Muscle layer of colon (tissue), 2 donors: Measurements from ENCODE around the gene COMMD7.

ENCODE experiments used
- H3K27ac ChIP-seq: one replicate; pipeline ENCODE4 v1.7.0; 2013; ENCODE audit warnings: low read depth, mild to moderate bottlenecking, low read length, moderate library complexity
- H3K27me3 ChIP-seq, 2 donors: one replicate each; pipeline ENCODE4 v1.7.0; 2013; ENCODE audit warnings: low read length in 2 of 2, mild to moderate bottlenecking in 2 of 2; ENCODE audit not compliant: insufficient read depth in 2 of 2, control insufficient read depth in 1 of 2
- H3K36me3 ChIP-seq: one replicate; pipeline ENCODE4 v1.7.0; 2013; ENCODE audit warnings: mild to moderate bottlenecking, low read length; ENCODE audit not compliant: insufficient read depth
- H3K4me1 ChIP-seq: one replicate; pipeline ENCODE4 v1.7.0; 2013; ENCODE audit warnings: mild to moderate bottlenecking, low read length; ENCODE audit not compliant: insufficient read depth
- H3K4me3 ChIP-seq, 2 donors: one replicate each; pipeline ENCODE4 v1.7.0; 2013; ENCODE audit warnings: low read length in 2 of 2, low read depth in 1 of 2, mild to moderate bottlenecking in 1 of 2, moderate library complexity in 1 of 2
- H3K9ac ChIP-seq: one replicate; pipeline ENCODE4 v1.7.0; 2013; ENCODE audit warnings: low read length
- H3K9me3 ChIP-seq: one replicate; pipeline ENCODE4 v1.7.0; 2013; ENCODE audit warnings: mild to moderate bottlenecking, low read length
- donor health status: abdominal sarcoma.
- donor health status: Adenocarcinoma of cecum.

COMMD7 gene

GRCh38 chr20:32681175-32682084, 61.8 kb downstream of the COMMD7 start:
- Histone ChIP-seq H3K9ac (no peak overlapping the region), H3K9me3 (no peaks in the 10 kb centered on the region), H3K4me3 (no peak overlapping the region), H3K36me3 (no peaks in the 10 kb centered on the region), H3K27ac (no peak overlapping the region), H3K4me1 (no peaks in the 10 kb centered on the region), H3K27me3 (no peaks in the 10 kb centered on the region)

- no peak overlapping the region for H3K4me3 ChIP-seq
- no peaks in the 10 kb centered on the region for H3K9me3 ChIP-seq
- H3K36me3 ChIP-seq: no peaks in the 10 kb centered on the region
- no peak overlapping the region for H3K27ac ChIP-seq
- H3K9ac ChIP-seq: no peak overlapping the region
- H3K27me3 ChIP-seq: no peaks in the 10 kb centered on the region
- H3K4me1 ChIP-seq: no peaks in the 10 kb centered on the region
Observed at GRCh38 chr20:32680544-32681174, 62.6 kb downstream of the COMMD7 start.

DNA sequence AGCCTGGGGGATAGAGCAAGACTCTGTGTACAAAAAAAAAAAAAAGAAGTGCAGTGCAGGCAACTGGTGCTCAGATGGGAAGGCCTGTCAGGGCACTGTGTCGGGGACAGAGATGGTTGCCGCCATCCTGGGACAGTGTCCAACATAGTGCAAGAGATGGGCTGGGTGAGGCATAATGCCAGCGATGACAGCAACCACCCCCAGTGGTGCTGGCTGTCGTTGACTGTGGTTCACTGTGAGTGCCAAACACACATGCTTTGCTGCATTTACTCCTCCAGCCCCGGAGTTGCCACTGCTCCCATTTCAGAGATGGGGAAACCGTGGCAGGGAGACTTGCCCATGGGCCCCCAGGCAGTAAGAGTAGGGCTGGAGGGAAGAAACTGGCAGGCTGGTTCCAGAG, 64.3 kb downstream of the COMMD7 start:
- H3K27me3 ChIP-seq: no peaks in the 10 kb centered on the region
- H3K27ac ChIP-seq: no peak overlapping the region
- no peak overlapping the region for H3K9ac ChIP-seq
- H3K36me3 ChIP-seq: no peaks in the 10 kb centered on the region
- no peaks in the 10 kb centered on the region for H3K4me1 ChIP-seq
- no peaks in the 10 kb centered on the region for H3K9me3 ChIP-seq
- no peak overlapping the region for H3K4me3 ChIP-seq

GRCh38 chr20:32675223-32675975, 67.9 kb downstream of the COMMD7 start:
- H3K4me3 ChIP-seq: no peak overlapping the region
- no peak overlapping the region for H3K27ac ChIP-seq
- H3K36me3 ChIP-seq: no peaks in the 10 kb centered on the region
- no peak overlapping the region for H3K9ac ChIP-seq
- H3K27me3 ChIP-seq: peaks cover 0 to 4% of the 10 kb centered on the region in 2 donors
- no peaks in the 10 kb centered on the region for H3K4me1 ChIP-seq
- H3K9me3 ChIP-seq: no peaks in the 10 kb centered on the region

DNA sequence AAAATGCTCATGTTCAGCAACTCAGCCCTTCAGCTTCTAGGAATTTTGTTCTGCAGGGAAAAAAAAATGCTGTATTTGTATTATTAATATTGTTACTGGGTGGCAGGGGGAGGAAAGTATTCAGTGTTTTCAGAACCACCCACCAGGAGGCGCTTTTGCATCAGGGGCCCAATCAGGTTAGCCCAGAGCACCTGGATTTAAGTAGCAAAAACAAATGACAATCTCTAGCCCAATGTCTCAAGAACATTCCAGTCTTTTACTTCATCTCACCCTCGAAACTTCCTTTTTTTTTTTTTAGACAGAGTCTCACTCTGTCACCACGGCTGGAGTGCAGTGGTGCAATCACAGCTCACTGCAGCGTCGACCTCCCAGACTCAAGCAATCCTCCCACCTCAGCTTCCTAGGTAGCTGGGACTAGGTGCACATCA, 68.9 kb downstream of the COMMD7 start:
- H3K4me3 ChIP-seq: no peak overlapping the region
- no peaks in the 10 kb centered on the region for H3K36me3 ChIP-seq
- H3K9me3 ChIP-seq: no peaks in the 10 kb centered on the region
- no peaks in the 10 kb centered on the region for H3K4me1 ChIP-seq
- H3K27ac ChIP-seq: no peak overlapping the region
- H3K27me3 ChIP-seq: peaks cover 0 to 4% of the 10 kb centered on the region in 2 donors
- no peak overlapping the region for H3K9ac ChIP-seq

GRCh38 chr20:32672982-32673851, 70.0 kb downstream of the COMMD7 start:
- Histone ChIP-seq H3K4me3 (no peak overlapping the region), H3K9me3 (no peaks in the 10 kb centered on the region), H3K36me3 (no peaks in the 10 kb centered on the region), H3K4me1 (no peaks in the 10 kb centered on the region), H3K27me3 (peaks cover 0 to 4% of the 10 kb centered on the region in 2 donors), H3K27ac (no peak overlapping the region), H3K9ac (no peak overlapping the region)

DNA sequence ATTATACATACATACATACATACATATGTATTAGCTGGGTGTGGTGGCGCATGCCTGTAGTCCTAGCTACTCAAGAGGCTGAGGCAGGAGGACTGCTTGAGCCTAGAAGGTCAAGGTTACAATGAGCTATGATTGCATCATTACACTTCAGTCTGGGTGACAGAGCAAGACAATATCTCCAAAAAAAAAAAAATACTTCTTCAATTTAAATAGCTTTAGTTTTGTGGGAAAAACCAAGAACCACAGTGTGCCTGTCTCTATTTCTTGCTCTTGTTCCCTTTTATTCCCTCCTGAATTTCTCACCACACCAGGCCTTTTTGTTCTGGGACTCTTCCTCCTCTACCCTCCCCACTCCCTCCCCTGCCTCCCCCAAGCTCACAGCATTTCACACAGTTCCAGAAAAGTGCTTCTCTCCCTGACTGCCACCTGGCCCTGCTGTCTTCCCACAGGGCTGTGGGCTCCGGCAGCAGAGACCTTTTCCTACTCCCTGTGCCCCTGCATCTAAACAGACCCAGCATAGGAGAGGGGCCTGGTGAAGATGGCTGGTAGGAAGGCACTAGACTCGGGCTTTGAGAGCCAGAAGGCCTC, 70.8 kb downstream of the COMMD7 start:
- H3K36me3 ChIP-seq: no peaks in the 10 kb centered on the region
- no peaks in the 10 kb centered on the region for H3K9me3 ChIP-seq
- H3K27ac ChIP-seq: no peak overlapping the region

DNA sequence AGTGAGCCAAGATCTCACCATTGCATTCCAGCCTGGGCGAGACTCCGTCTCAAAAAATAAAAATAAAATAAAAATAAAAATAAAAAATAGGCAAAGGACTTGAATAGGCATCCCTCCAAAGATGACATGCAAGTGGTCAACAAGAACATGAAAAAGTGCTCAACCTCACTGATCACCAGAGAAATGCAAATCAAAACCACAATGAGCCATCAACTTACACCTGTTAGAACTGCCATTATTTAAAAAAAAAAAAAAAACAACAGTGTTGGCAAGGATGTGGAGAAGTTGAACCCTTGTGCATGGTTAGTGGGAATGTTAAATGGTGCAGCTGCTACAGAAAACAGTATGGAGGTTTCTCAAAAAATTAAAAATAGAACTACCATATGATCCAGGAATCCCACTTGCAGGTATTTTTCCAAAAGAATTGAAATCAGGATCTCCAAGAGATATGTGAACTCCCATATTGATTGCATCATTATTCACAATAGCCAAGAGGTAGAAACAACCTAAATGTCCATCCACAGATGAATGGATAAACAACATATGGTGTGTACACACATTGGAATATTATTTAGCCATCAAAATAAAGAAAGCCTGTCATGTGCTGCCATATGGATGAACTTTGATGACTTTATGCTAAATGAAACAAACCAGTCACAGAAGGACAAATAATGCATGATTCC, 72.4 kb downstream of the COMMD7 start:
- Histone ChIP-seq H3K9me3 (no peaks in the 10 kb centered on the region), H3K36me3 (no peaks in the 10 kb centered on the region), H3K27ac (no peak overlapping the region), H3K4me1 (no peaks in the 10 kb centered on the region), H3K27me3 (peaks cover 0 to 4% of the 10 kb centered on the region in 2 donors), H3K9ac (no peak overlapping the region), H3K4me3 (no peak overlapping the region)

More for the DNA sequence above, 70.8 kb downstream of the COMMD7 start:
- Histone ChIP-seq H3K4me3 (no peak overlapping the region), H3K9ac (no peak overlapping the region), H3K4me1 (no peaks in the 10 kb centered on the region), H3K27me3 (peaks cover 0 to 4% of the 10 kb centered on the region in 2 donors)

DNA sequence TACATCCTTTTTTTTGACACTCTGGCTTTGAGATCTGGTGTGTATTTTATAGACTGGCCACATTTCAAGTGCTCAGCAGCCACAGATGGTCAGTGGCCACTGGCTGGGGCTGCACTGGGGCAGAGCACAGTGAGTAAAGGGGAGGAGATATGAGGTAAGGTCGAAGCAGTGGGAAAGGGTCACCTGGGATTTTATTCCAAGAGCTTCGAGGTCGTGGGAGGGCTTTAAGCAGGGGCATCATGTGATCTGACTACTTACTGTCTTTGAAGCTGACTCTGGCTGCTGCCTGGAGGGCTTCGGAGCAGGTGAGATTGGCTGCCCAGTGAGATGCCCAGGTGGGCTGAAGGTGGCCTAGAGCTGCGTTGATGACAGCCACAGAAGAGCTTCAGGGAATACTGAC, 76.2 kb downstream of the COMMD7 start:
- no peak overlapping the region for H3K4me3 ChIP-seq
- H3K4me1 ChIP-seq: no peaks in the 10 kb centered on the region
- H3K27me3 ChIP-seq: no peaks in the 10 kb centered on the region

GRCh38 chr20:32664678-32665159, 78.5 kb downstream of the COMMD7 start:
- H3K27ac ChIP-seq: no peak overlapping the region

More for the DNA sequence above, 76.2 kb downstream of the COMMD7 start:
- Histone ChIP-seq H3K27ac (no peak overlapping the region), H3K9me3 (no peaks in the 10 kb centered on the region), H3K9ac (no peak overlapping the region), H3K36me3 (no peaks in the 10 kb centered on the region)

More at GRCh38 chr20:32664678-32665159, 78.5 kb downstream of the COMMD7 start:
- no peaks in the 10 kb centered on the region for H3K9me3 ChIP-seq
- no peaks in the 10 kb centered on the region for H3K36me3 ChIP-seq
- no peak overlapping the region for H3K4me3 ChIP-seq
- H3K4me1 ChIP-seq: no peaks in the 10 kb centered on the region
- H3K9ac ChIP-seq: no peak overlapping the region
- H3K27me3 ChIP-seq: no peaks in the 10 kb centered on the region
